Natural killer cell (primary cell): ENCODE measurements around the gene MYL10. TPM values are rescaled to one million over a fixed set of nuclear protein-coding genes. Genes with fewer than 3 reads are reported as not detected.

ENCODE experiments used
- ATAC-seq, 3 donors: fragments of 150-1000 bp in 2 of 3; fragments of 200-7000 bp in 1 of 3; cut with Tn5 transposase; 1 replicate in 1 of 3; 2 replicates in 2 of 3; pipeline ENCODE4 v1.10.0; 2021; ENCODE audit warnings: mild to moderate bottlenecking in 2 of 3, moderate library complexity in 2 of 3
- DNase-seq, 2 donors: peaks; one replicate each; pipeline versions ENCODE4 v3.0.0 to v3.0.0-alpha.2; 2013 to 2021; ENCODE audit warnings: mixed read lengths in 1 of 2
- H3K27ac ChIP-seq: one replicate; pipeline ENCODE4 v1.5.1; 2013; ENCODE audit warnings: mild to moderate bottlenecking, low read length
- H3K27me3 ChIP-seq: one replicate; pipeline ENCODE4 v1.6.1; 2013; ENCODE audit warnings: low read length; ENCODE audit not compliant: control insufficient read depth, insufficient read depth
- H3K36me3 ChIP-seq: one replicate; pipeline ENCODE4 v1.6.1; 2013; ENCODE audit warnings: low read length; ENCODE audit not compliant: control insufficient read depth, insufficient read depth
- H3K4me1 ChIP-seq: one replicate; pipeline ENCODE4 v1.6.1; 2013; ENCODE audit warnings: low read length; ENCODE audit not compliant: control insufficient read depth, insufficient read depth
- H3K4me3 ChIP-seq: one replicate; pipeline ENCODE4 v1.5.1; 2013; ENCODE audit warnings: low read length
- H3K9me3 ChIP-seq: one replicate; pipeline ENCODE4 v1.6.1; 2013; ENCODE audit warnings: low read length; ENCODE audit not compliant: control insufficient read depth, insufficient read depth
- H3K27ac Mint-ChIP-seq, 2 donors: one replicate each; pipeline ENCODE4 v1.8.0; 2022; ENCODE audit warnings: mild to moderate bottlenecking in 2 of 2, mixed read lengths in 2 of 2, moderate library complexity in 1 of 2
- H3K27me3 Mint-ChIP-seq, 2 donors: one replicate each; pipeline ENCODE4 v1.8.0; 2022; ENCODE audit warnings: low read depth in 2 of 2, mixed read lengths in 2 of 2
- H3K36me3 Mint-ChIP-seq: one replicate; pipeline ENCODE4 v1.8.0; 2022; ENCODE audit warnings: mixed read lengths
- H3K4me1 Mint-ChIP-seq, 2 donors: one replicate each; pipeline ENCODE4 v1.8.0; 2022; ENCODE audit warnings: mixed read lengths in 2 of 2
- H3K4me3 Mint-ChIP-seq: one replicate; pipeline ENCODE4 v1.8.0; 2022; ENCODE audit warnings: mild to moderate bottlenecking, moderate library complexity, mixed read lengths
- H3K9me3 Mint-ChIP-seq, 2 donors: one replicate each; pipeline ENCODE4 v1.8.0; 2022; ENCODE audit warnings: mixed read lengths in 2 of 2
- WGBS: methylation state at CpG from one replicate; pipeline ENCODE4 v1.1.7; 2013; ENCODE audit warnings: missing lambda C conversion rate; ENCODE audit not compliant: insufficient coverage; 5-methylcytosine and 5-hydroxymethylcytosine counted together
- intact Hi-C: fragments of 100-400 bp; cut with micrococcal nuclease; formaldehyde crosslinking; loops from one replicate; pipeline ENCODE4 v1.14.2; 2022
- total RNA-seq, 4 donors: library from RNA; stranded (reverse); fragments of 120-200 nt in 1 of 4; gene quantifications; one replicate each; pipeline versions ENCODE4 v1.2.3 to v1.2.4, GENCODE V29; 2013 to 2022
- TF ChIP-seq, protein P1 (sequence below): fragments of 200-600 bp; IDR thresholded peaks from one replicate; pipeline ENCODE4 v1.8.0; 2022; ENCODE audit warnings: antibody characterized with exemption

The MYL10 gene
- total RNA-seq, 3 donors from 2014 or later (not counting 1 experiment from before 2014, with no cell fraction given), result not detected

DNA sequence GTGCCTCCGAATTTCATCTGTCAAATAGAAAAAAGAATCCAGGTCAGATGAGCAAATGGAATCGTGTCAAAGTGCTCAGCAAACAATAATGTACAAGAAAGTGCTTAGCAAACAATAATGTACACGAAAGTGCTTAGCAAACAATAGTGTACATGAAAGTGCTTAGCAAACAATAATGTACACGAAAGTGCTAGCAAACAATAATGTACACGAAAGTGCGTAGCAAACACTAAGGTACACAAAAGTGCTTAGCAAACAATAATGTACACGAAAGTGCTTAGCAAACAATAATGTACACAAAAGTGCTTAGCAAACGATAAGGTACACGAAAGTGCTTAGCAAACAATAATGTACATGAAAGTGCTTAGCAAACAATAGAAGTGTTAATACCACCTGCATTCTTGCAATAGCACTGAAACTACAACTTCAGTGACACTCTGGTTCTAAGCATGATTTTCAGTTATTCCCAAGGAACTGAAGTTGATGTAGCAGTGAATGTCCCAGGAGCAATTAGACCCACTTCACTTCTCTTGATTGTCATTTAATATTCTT, 33.4 kb upstream of the MYL10 start:
- H3K27ac Mint-ChIP-seq, result no peak overlapping the region
- TF ChIP-seq, protein P1, sequence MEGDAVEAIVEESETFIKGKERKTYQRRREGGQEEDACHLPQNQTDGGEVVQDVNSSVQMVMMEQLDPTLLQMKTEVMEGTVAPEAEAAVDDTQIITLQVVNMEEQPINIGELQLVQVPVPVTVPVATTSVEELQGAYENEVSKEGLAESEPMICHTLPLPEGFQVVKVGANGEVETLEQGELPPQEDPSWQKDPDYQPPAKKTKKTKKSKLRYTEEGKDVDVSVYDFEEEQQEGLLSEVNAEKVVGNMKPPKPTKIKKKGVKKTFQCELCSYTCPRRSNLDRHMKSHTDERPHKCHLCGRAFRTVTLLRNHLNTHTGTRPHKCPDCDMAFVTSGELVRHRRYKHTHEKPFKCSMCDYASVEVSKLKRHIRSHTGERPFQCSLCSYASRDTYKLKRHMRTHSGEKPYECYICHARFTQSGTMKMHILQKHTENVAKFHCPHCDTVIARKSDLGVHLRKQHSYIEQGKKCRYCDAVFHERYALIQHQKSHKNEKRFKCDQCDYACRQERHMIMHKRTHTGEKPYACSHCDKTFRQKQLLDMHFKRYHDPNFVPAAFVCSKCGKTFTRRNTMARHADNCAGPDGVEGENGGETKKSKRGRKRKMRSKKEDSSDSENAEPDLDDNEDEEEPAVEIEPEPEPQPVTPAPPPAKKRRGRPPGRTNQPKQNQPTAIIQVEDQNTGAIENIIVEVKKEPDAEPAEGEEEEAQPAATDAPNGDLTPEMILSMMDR, result no peak
- WGBS, result 89% methylated on average over 7 of the region's 9 CpGs
- DNase-seq (no peak), ATAC-seq (no peak)
- Histone ChIP-seq H3K4me1 (no peaks in the 10 kb centered on the region), H3K36me3 (no peaks in the 10 kb centered on the region), H3K4me3 (no peak overlapping the region), H3K27ac (no peak overlapping the region), H3K9me3 (no peaks in the 10 kb centered on the region), H3K27me3 (no peaks in the 10 kb centered on the region)
- H3K4me1 Mint-ChIP-seq, result no peaks in the 10 kb centered on the region
- intact Hi-C loops, result no loop called here
- no peak overlapping the region for H3K4me3 Mint-ChIP-seq
- peaks cover 6 to 7% of the 10 kb centered on the region in 2 donors for H3K27me3 Mint-ChIP-seq
- H3K36me3 Mint-ChIP-seq, result no peaks in the 10 kb centered on the region
- no peaks in the 10 kb centered on the region for H3K9me3 Mint-ChIP-seq

GRCh38 chr7:101659706-101660105, 30.6 kb upstream of the MYL10 start:
- intact Hi-C loops, result no loop called here
- no peaks in the 10 kb centered on the region for H3K36me3 Mint-ChIP-seq
- TF ChIP-seq, protein P1, result no peak
- no peak overlapping the region for H3K4me3 Mint-ChIP-seq
- no peak overlapping the region for H3K27ac ChIP-seq
- H3K4me1 ChIP-seq, result no peaks in the 10 kb centered on the region
- no peaks in the 10 kb centered on the region for H3K9me3 Mint-ChIP-seq
- ATAC-seq (no peak), DNase-seq (no peak)
- H3K9me3 ChIP-seq, result no peaks in the 10 kb centered on the region
- H3K4me3 ChIP-seq, result no peak overlapping the region
- H3K4me1 Mint-ChIP-seq, result no peaks in the 10 kb centered on the region
- H3K27me3 Mint-ChIP-seq, result peaks cover 8 to 20% of the 10 kb centered on the region in 2 donors
- WGBS, result 95% methylated on average over 2 of the region's 2 CpGs
- no peak overlapping the region for H3K27ac Mint-ChIP-seq
- H3K27me3 ChIP-seq, result no peaks in the 10 kb centered on the region
- no peaks in the 10 kb centered on the region for H3K36me3 ChIP-seq

GRCh38 chr7:101657171-101657570, 28.1 kb upstream of the MYL10 start:
- Mint-ChIP-seq H3K9me3 (no peaks in the 10 kb centered on the region), H3K27ac (no peak overlapping the region), H3K4me1 (no peaks in the 10 kb centered on the region), H3K4me3 (no peak overlapping the region), H3K27me3 (peaks cover 12 to 20% of the 10 kb centered on the region in 2 donors), H3K36me3 (no peaks in the 10 kb centered on the region)
- no peaks in the 10 kb centered on the region for H3K4me1 ChIP-seq
- no peak overlapping the region for H3K4me3 ChIP-seq
- TF ChIP-seq, protein P1, result no peak
- H3K27ac ChIP-seq, result no peak overlapping the region
- no peaks in the 10 kb centered on the region for H3K27me3 ChIP-seq
- intact Hi-C loops, result no loop called here
- ATAC-seq (no peak), DNase-seq (no peak)
- H3K36me3 ChIP-seq, result no peaks in the 10 kb centered on the region
- H3K9me3 ChIP-seq, result no peaks in the 10 kb centered on the region
- WGBS, result 84% methylated on average over 4 of the region's 5 CpGs

DNA sequence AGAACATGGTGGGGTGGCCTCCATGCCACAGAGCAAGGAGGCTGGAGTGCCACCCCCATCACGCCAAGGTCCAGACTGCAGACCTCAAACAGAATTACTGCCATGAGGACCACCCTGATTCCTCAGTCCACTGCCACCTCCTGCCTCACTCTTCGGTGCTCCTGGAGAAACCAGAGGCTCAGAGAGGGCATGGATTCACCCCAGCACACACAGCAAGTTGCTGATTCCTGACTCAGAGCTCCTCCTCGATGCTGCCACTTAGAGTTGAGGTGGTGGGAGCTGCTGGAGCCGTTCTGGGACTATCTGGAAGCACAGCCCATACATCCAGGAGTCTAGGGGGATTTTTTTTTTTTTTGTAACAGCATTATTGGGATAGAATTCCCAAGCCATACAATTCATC, 22.0 kb upstream of the MYL10 start:
- no peaks in the 10 kb centered on the region for H3K4me1 Mint-ChIP-seq
- intact Hi-C loops, result no loop called here

More for the DNA sequence above, 22.0 kb upstream of the MYL10 start:
- H3K27ac Mint-ChIP-seq, result no peak overlapping the region
- ATAC-seq (no peak), DNase-seq (no peak)
- H3K36me3 Mint-ChIP-seq, result no peaks in the 10 kb centered on the region
- H3K27ac ChIP-seq, result no peak overlapping the region
- no peaks in the 10 kb centered on the region for H3K36me3 ChIP-seq
- peaks cover 7% of the 10 kb centered on the region in 2 donors for H3K27me3 Mint-ChIP-seq
- no peaks in the 10 kb centered on the region for H3K4me1 ChIP-seq
- H3K27me3 ChIP-seq, result no peaks in the 10 kb centered on the region
- no peaks in the 10 kb centered on the region for H3K9me3 ChIP-seq
- H3K4me3 ChIP-seq, result no peak overlapping the region
- WGBS, result 81% methylated on average over 4 of the region's 4 CpGs
- no peaks in the 10 kb centered on the region for H3K9me3 Mint-ChIP-seq
- TF ChIP-seq, protein P1, result no peak
- no peak overlapping the region for H3K4me3 Mint-ChIP-seq
